Posterior vena cava (tissue), 2 donors: ENCODE data around the gene BACH2. TPM values are rescaled to one million over a fixed set of nuclear protein-coding genes. Genes with fewer than 3 reads are reported as not detected.
"Not testable (repeated sequence)": the region's sequence is repeated elsewhere in the genome, so short reads cannot be mapped to it uniquely, and the experiment has no call there.

Experiments used
- DNase-seq: peaks from one replicate; pipeline ENCODE4 v3.0.0-alpha.2; 2020; ENCODE audit warnings: low spot score
- intact Hi-C, 2 donors: fragments of 100-400 bp; cut with DNase I; formaldehyde crosslinking; loops; one replicate each; pipeline versions ENCODE4 v1.14.1 to v1.14.2; 2022 to 2023
- total RNA-seq, 2 donors: library from RNA; stranded (reverse); fragmentation: NEBNext Ultra II Directional; extraction: Animal tissue kit (Norgen Biotek cat#: 25700); gene quantifications; one replicate each; pipeline ENCODE4 v1.2.1, GENCODE V29; 2021
- donor health status: DM: yes; HTN: yes; CAD: no.
- donor health status: DM: yes; HTN: yes; CAD: no.

Gene BACH2
- total RNA-seq, 2 donors from 2014 or later = 3.9 to 4.5 TPM

- no peak for DNase-seq
- intact Hi-C loops = no loop called here
Measured at GRCh38 chr6:90222724-90223198, 73.9 kb downstream of the BACH2 start.

GRCh38 chr6:90222008-90222407 is 74.6 kb downstream of the BACH2 start:
- intact Hi-C loops = no loop called here
- DNase-seq = no peak

GRCh38 chr6:90221403-90221802 is 75.2 kb downstream of the BACH2 start:
- intact Hi-C loops = no loop called here
- DNase-seq = no peak

GRCh38 chr6:90220273-90220672 is 76.4 kb downstream of the BACH2 start:
- DNase-seq = no peak
- intact Hi-C loops = no loop called here

GRCh38 chr6:90219209-90219985 is 77.2 kb downstream of the BACH2 start:
- no peak for DNase-seq
- intact Hi-C loops = no loop called here

GRCh38 chr6:90218959-90219208 is 77.8 kb downstream of the BACH2 start:
- intact Hi-C loops = no loop called here

GRCh38 chr6:90217506-90218127 is 79.0 kb downstream of the BACH2 start:
- intact Hi-C loops = no loop called here
- no peak for DNase-seq

More at GRCh38 chr6:90218959-90219208, 77.8 kb downstream of the BACH2 start:
- DNase-seq = no peak

GRCh38 chr6:90216072-90216977 is 80.3 kb downstream of the BACH2 start:
- no peak for DNase-seq
- intact Hi-C loops = no loop called here

- no peak for DNase-seq
- intact Hi-C loops = no loop called here
Measured at GRCh38 chr6:90214966-90215365, 81.7 kb downstream of the BACH2 start.

- intact Hi-C loops = no loop called here
- no peak for DNase-seq
Measured at GRCh38 chr6:90214461-90214860, 82.2 kb downstream of the BACH2 start.

- intact Hi-C loops = no loop called here
- DNase-seq = no peak
Measured at GRCh38 chr6:90212274-90212673, 84.4 kb downstream of the BACH2 start.

- intact Hi-C loops = no loop called here
- no peak for DNase-seq
Measured at GRCh38 chr6:90209527-90209926, 87.1 kb downstream of the BACH2 start.

- intact Hi-C loops, DNase-seq: not testable (repeated sequence)
Measured at GRCh38 chr6:90208690-90209089, 88.0 kb downstream of the BACH2 start.

- no peak for DNase-seq
- intact Hi-C loops = no loop called here
Measured at GRCh38 chr6:90204327-90205056, 92.2 kb downstream of the BACH2 start.

GRCh38 chr6:90203672-90204071 is 93.0 kb downstream of the BACH2 start:
- intact Hi-C loops = no loop called here
- no peak for DNase-seq

GRCh38 chr6:90202156-90202555 is 94.5 kb downstream of the BACH2 start:
- intact Hi-C loops = no loop called here
- no peak for DNase-seq

GRCh38 chr6:90199900-90200299 is 96.7 kb downstream of the BACH2 start:
- no peak for DNase-seq
- intact Hi-C loops = no loop called here

GRCh38 chr6:90198758-90199425 is 97.8 kb downstream of the BACH2 start:
- intact Hi-C loops = no loop called here
- DNase-seq = no peak
